Inferior parietal cortex (tissue), 1 donor: Measurements from ENCODE around the gene DCTN1.
"Not testable (repeated sequence)": the region's sequence is repeated elsewhere in the genome, so short reads cannot be mapped to it uniquely, and the experiment has no call there.

Experiments
- DNase-seq: peaks from one replicate; pipeline ENCODE4 v3.0.0-alpha.2; 2016; ENCODE audit errors: extremely low spot score

DCTN1 gene

DNA sequence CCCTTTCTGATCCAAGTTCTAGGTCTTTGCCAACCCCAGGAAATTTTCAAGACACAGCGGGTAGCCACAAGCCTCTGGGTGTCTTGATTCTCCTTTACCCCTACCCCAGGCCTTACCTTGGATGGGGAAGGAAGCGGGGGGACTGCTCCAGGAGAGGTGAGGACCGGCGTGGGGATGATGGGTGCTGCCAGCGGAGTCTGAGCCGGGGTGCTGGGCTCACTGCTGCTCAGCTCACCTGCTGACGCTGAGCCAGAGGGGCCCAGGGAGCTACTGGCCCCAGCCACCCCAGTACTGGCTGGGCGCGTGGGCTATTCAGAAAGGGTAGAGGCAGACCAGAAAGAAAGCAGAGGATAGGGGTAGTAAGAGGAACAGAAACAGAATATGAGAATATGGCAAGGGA is 8.7 kb downstream of the DCTN1 start:
- DNase-seq, result no peak

DNA sequence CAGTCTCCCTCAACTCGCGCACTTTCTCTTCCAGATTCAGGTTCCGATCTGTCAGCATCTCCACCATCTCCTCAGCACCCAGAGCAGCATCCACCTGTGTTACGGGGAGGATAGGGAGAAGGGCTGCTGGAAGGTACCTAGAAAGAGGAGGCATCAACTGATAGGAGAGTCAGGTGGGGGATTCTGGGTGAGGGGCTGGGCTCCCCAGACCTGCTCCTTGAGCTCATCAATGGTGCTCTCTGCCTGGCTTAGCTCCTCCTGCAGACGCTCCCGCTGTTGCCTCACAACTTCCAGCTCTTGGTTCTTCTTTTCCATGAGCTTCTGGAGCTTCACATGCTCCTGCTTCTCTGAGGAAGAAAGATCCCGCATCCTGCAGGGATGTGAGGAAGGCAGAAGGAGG is 10.1 kb downstream of the DCTN1 start:
- DNase-seq, result no peak

DNA sequence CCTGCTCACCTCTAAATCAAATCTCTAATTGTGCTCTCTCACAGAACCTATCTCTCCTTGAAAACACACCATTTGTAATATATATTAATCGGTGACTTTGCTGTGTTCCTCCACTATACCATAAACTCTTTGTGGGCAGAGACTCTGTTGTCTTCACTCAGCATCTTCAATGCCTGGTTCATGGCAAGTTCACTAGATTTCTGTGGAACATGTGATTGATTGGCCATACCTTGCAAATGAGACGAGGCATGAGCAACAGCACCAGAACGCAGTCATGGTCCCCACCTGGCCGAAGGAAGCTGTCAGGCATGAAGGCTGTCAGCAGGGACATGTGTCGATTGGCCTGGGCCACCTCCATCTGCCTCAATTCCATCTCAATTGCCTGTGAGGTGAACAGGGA is 11.6 kb downstream of the DCTN1 start:
- DNase-seq, result no peak

DNA sequence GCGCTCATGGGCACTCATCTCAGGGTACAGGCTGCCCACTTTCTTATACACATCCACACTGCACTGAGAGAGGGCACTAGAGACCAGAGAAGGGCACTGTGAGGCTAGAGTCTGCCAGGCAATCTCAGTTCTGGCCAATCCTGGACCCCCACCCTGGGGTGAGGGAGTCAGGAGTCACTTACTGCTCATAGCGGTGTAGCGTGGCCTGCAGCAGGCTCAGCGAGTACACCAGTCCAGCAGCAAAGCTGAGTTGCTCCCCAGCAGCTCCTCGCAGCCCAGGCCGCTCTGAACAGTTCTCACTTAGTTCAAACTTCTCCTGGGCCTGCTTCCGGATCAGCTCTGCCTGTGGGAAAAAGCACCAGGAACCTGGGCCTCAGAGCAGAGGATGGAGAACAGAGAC is 12.3 kb downstream of the DCTN1 start:
- DNase-seq, result no peak

DNA sequence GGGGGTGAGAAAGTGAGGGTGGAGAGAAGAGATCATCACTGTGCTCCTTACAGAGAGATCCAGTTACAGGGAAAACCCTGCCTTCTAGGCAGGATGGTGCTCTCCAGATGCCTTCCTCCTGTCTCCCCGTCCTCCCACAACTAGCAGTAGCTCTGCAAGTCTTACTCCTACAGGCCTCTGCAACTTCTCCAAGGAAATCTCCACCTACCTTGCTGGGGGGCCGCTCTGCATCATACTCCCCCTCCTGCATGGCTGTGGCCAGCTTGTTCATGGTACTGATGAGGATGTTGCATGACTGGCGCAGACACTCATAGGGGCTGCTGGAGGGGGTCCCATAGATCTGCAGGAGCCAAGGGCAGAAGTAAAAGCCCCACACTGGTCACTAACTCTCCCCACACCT is 14.1 kb downstream of the DCTN1 start:
- no peak for DNase-seq

DNA sequence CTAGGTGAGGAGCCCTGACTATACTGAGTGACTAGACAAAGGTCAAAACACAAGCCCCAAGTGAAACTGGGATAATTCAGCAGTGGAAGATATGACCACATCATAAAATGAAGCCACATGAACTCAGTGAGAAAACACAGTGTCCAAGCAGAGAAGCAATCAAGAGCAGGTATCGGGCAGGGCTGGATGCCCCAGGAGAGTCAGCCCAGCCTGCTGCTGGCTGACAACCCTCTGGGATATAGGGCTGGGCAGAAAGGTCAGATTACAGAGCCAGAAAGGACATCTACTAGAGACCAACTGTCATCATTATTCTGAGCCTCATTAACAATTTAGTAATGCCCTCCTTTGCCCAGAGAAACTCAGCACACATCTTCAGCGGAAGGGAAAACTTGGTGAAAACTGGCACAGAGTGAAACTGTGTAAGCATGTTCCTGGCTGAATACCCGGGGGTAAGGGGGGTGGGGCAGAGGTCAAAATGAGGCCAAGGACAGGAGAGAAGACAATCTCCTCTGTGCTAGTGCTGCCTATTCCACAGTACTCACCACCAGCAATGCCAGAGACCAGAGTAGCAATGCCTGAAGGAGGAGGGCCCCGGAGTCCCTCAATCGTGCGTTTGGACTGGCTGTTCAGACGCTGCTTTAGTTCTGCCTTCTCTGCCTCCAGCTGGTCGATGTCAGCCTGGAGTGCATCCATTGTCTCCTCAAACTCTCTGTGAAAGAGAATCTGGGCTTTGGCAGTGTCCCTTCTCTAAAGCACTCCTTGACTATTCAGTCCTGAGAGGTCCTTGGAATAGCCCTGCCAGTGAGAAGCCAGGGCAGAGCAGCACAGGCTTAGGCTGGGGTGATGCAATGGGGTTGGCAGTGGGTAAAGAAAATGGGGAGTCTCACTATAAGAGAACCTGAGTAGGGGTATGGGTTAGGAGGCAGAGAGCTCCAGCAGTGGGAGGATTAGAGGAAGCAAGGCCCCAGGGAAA is 15.3 kb downstream of the DCTN1 start:
- no peak for DNase-seq

DNA sequence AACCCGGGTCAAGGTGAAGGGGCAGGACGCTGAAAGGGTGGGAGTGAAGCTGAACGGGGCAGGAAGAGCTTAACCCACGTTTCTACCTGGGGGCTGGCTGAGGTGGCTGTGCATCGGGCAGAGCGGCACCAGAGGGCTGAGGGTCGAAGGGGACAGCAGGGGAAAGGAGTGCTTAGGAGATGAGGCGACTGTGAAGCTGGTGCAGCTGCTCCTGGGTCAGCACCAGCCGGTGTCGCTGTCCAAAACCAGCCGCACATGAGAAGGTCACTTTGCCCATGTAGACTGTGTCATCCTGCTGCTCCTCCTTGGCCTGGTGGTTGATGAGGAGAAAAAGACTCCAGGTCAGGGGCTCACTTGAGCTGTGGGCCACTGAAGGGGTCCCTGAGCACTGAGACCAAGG is 18.8 kb downstream of the DCTN1 start:
- DNase-seq, result no peak

DNA sequence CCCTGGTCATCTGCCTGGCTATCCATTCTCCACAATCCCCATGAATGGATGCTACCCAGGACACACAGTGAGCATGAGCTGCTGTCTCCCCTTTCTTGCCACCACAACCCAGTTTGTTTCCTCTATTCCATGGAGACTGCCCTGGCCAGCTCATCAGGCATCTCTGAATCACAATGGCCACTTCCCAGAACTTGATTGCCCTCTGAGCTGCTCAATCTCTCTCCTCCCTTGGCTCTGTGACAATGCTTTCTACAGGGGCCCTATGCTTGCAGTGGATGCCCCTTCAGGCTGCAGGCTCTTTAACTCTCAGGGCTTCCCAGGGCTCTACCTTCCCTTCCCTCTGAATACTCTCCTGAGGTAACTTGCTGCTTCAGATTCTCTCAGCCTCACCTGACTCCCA is 22.5 kb downstream of the DCTN1 start:
- DNase-seq, result no peak

DNA sequence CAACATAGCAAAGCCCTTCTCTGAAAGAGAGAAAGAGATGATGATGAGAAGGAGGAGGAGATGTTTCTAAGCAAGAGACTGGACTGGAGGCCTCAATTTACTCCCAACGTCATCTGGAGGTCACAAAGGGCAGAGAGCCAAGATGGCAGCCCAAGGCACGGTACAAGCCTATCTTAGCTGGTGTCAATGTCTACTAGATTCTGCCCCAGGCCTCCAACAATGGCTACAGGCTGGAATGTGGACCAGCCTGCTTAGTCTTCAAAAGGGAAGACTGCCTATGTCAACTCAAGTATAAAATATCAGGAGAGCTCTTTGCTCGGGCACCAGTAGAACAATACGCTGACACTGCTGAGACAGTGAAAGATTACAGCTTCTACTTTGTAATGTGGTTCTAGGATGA is 30.2 kb downstream of the DCTN1 start:
- no peak for DNase-seq

DNA sequence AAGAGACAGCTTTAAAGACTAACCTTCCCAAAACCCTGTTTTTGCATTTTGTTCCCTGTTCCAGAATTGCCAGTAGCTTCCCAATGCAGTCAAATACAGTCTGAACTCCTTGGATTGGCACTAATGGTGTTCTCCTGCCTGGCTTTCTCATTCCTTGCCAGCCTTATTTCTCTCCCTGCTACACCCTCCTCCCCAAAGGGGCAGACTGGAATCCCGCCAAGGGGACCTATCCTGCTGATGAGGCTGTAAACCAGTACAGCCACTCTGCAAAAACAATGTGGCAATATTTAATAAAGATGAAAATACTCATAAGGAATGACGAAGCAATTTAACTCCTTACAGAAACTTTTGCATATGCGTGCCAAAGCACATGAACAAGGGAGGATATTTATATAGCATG is 32.4 kb downstream of the DCTN1 start:
- no peak for DNase-seq

DNA sequence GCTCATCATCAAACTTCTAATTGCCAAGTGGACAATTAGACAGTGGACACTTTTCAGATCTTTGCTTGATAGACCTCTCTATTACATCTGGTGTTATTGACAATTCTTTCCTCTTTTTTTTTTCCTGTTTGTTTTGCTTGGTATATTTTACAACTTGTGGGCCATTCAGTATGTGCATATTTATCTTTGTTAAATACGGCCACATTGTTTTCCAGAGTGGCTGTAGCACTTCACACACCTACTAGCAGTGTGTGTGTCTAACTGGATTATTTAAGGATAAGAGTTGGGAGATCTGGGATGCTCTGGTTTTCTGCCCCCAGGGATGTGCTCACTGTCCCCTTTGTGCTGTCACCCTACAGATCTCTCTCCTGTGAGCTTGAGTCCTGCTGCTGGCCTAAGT is 32.8 kb downstream of the DCTN1 start:
- no peak for DNase-seq

DNA sequence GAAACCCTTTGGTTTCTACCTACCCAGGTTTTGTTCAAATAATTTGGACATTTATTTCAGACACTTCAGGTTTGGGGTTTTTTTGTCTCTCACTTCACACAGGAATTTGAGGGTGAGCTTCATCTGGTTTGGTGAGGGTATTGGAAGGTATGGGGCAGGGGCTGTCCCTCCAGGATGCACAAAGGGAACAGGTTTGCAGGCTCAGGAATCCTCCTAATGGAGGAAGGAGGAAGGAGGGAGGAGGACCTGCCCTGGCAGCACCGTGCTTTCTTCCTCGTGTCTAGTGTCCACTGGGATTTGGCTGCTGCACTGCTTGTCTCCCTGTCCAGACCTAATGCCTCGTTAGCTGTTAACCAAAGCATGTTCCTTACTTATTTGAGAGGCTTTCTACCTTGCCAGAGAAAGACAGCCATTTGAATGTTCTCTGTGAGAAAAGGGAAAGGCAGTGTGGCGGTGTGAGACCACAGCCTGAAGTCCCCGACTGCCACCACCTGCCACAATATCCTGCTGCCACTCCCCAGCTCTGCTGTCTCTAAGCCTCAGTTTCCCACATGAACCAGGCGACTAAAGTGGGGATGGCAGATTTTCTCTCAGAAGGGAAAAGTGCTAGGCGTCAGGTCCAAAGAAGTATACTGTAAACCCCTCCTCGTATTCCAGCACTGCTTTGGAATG is 34.7 kb downstream of the DCTN1 start:
- DNase-seq, result no peak

DNA sequence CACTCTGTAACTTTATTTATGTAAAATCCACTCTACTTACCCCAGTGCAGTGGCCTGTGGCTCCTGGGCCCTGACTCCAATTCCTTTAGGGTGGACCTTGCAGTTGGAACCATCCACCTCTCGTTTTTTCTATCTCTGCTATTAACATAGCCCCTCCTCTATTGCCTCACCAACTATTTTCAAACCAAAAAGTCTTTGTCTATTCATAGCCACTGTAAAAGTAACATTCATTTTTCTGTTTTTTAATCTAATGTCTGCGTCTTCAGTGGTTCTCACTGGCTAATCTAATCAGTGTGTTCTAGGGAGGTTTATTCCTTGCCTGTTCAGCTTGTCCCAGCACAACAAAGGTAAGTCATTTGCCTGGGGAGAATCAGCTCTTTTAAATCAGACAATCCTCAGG is 36.8 kb downstream of the DCTN1 start, which contains the start of gene SLC4A5:
Gene SLC4A5, minus strand, starts transcription at position 101 of the 400 bp plus-strand sequence. CDS start 28,393 bp downstream, outside the sequence.
- DNase-seq, result no peak

DNA sequence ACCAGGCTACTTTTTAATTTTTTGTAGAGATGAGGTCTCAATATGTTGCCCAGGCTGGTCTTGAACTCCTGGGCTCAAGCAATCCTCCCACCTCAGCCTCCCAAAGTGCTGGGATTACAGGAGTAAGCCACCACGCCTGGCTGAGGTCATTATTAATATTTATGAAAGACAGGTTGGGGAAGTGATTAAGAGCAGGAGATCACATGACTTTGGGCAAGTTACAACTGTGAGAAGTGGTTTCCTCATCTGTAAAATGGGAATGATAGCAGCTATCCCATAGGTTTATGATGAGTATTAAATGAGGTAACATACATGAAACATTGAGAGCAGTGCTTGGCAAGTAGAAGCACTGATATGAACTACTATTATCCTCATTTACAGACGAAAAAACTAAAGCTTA is 43.9 kb downstream of the DCTN1 start:
- DNase-seq, result not testable (repeated sequence)

DNA sequence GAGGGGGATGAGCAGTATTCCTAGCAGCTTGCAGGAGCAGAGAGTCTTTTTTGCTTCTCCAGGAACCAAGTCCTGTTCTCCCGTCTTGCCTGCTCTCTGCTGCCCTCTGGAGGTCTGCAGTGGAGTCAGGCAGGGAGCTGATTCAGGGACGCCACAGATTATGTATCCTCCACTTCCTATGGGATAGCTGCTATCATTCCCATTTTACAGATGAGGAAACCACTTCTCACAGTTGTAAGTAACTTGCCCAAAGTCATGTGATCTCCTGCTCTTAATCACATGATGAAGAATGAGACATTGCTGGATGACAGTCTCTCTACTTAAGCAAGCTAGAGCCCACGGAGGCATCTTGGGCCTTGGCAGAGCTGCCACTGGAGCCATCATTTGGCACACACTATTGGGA is 45.2 kb downstream of the DCTN1 start:
- peak; percentile 88 for DNase-seq

DNA sequence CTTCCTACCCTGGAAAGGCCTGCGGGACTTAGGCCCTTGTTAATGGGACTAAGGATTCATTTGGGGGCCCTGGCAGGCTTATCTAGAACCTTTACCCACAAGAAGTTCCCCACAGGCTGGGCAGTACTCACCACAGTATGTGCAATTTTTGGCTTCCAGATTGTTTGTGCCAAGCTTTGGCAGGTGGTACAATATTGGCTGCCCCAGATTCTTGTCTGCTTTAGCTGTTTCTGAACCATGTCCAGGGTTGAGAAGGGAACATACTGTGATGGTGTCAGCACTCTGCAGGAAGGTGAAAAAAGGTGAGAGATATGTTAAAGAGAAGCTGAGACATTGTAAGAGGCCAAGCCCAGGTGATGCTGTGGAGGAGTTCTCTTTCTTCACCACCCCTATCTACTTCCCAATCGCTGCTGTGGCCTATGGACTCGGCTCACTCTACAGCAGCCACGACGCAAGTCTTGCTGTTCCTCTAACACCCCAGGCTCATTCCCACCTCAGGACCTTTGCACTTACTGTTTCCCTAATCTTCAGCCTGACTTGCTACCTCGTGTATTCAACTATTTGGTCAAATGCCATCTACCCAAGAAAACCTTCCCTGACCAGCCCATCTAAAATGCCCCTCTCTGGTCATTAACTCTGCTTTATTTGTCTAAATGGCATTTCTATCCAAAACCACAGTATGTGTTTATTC is 46.1 kb downstream of the DCTN1 start:
- no peak for DNase-seq

DNA sequence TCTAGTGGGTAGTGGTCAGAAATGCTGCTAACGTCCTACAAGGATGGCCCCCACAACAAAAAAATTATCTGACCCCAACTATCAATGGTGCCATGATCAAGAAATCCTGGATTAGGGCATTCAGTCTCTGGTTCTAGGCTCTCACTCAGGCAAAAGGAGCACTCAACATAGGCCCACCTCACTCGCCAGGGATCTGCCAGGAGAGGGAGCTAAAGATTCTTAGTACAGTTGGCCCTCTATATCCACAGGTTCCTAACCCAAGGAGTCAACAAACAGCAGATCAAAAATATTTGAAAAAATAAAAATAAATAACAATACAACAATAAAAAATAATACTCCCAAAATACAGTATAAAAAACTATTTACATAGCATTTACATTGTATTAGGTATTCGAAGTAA is 46.9 kb downstream of the DCTN1 start:
- no peak for DNase-seq

DNA sequence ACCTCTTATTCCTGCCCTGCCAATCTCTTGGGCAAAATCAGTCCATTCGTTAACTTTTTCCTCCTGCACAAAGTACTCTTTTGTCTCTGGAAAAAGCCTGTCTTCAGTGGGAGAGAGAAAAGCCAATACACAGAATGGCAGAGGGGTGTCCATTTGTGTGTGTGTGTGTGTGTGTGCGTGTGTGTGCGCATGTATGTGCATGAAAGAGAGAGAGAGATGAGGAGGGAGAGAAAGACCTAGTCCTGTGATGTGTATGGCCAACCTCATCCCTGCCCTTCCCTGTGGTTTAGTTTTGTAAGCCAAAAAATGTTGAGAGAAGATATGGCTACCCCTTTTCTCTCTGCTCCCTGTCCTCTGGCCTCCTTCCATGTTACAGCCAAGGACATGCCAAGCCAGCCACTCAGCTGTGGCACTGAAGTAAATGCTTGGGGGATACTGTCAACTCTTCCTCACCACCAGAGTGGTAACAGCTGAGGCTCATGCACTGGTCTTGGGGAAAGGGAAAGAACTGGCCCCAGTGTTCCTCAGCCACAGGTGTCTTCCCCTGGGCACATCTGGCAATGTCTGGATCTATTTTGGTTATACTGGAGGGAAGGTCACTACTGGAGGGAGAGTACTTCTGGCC is 47.4 kb downstream of the DCTN1 start:
- no peak for DNase-seq

DNA sequence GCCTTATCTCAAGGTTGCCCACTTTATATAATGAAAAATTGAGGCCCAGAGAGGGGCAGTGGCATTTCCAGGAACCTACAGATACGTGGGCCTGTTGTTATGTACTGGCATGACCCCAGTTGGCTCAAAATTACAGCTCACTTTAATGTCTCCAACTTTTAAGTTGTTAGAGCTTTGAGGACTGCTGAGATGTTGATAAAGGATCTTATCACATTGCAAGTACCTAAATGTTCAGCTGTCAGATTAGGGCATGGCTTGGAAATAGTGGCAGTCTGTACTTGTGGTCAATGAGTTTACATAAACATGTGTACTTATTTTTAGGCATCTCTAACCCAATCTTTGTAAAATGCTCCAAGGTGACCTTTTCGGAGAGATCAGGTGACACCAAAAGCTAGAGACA is 51.5 kb downstream of the DCTN1 start:
- DNase-seq, result no peak

DNA sequence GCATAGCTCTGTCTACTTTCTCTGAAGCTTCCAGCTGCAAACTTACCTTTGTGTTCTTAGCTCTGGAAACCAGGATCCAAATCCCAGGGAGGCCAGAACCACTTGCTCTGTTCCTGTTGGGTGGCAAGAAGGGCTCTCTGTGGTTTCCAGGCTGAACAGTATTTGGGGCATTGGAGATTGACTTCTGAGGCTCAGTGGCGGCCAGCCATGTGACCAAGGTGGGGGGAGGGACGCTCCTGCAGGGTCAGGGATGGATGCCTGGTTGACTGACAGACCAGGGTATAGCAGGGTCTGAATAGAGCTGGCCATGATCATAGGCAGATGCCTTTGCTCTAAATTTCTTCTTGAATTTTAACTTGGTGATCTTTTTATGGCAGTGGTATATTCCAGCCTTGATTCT is 52.0 kb downstream of the DCTN1 start:
- DNase-seq, result no peak

DNA sequence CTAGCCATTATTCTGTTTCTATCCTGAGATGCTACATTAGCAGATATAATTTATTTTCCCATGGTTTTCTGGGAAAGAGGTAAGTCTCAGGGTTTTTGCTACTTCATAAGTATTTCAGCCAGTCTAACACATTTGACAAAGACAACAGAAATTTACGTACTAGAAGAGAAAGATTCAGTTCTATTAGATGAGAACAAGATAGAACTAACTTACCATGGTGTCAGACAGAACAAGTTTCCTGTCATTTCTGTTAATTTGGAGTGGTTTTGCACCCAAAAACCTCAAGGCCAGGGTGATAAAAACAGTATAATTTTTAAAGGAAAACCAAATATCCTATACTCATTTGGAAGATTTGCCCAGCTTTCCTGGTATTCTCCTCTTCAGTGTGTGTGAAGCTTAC is 52.5 kb downstream of the DCTN1 start:
- no peak for DNase-seq

DNA sequence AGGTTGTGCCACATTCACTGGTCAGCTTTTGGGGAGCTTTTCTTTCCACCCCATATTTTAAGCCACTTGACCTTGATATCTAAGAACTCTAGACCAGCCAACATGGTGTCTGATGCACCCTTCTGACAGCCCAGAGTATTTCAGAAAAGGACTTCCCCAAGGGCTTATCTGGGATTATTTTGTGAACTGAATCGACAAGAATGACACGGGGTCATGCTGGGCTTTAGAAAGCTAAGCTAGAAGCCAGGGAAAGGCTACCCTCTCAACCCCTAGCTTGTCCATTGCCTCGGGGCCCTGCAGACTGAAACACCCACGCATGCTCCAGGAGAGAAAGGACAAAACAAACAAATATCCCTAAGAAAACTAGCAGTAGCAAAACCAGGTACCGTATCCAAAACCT is 52.9 kb downstream of the DCTN1 start:
- no peak for DNase-seq
